ENCODE results near the gene ACSF3.

Gene ACSF3

GRCh38 chr16:89131783-89132182 lies 38.1 kb downstream of the ACSF3 start:
- no peak for DNase-seq (ENCODE audit: low spot score)

GRCh38 chr16:89132194-89133005 lies 38.7 kb downstream of the ACSF3 start:
- DNase-seq (ENCODE audit: low spot score), result no peak

- no peak for DNase-seq (ENCODE audit: low spot score)
These were observed 39.9 kb downstream of the ACSF3 start for GRCh38 chr16:89133457-89134127.

GRCh38 chr16:89134269-89134668 lies 40.6 kb downstream of the ACSF3 start:
- no peak for DNase-seq (ENCODE audit: low spot score)

- no peak for DNase-seq (ENCODE audit: low spot score)
These were observed 41.5 kb downstream of the ACSF3 start for GRCh38 chr16:89135166-89135565.

GRCh38 chr16:89135971-89136765 lies 42.5 kb downstream of the ACSF3 start:
- no peak for DNase-seq (ENCODE audit: low spot score)

GRCh38 chr16:89136931-89137330 lies 43.3 kb downstream of the ACSF3 start:
- no peak for DNase-seq (ENCODE audit: low spot score)

- no peak for DNase-seq (ENCODE audit: low spot score)
These were observed 44.2 kb downstream of the ACSF3 start for GRCh38 chr16:89137666-89138512.

GRCh38 chr16:89138513-89138795 lies 44.8 kb downstream of the ACSF3 start:
- DNase-seq (ENCODE audit: low spot score), result no peak

- DNase-seq (ENCODE audit: low spot score), result no peak
These were observed 45.3 kb downstream of the ACSF3 start for GRCh38 chr16:89138843-89139520.

- DNase-seq (ENCODE audit: low spot score), result no peak
These were observed 46.3 kb downstream of the ACSF3 start for GRCh38 chr16:89139907-89140361.

GRCh38 chr16:89140401-89140800 lies 46.7 kb downstream of the ACSF3 start:
- DNase-seq (ENCODE audit: low spot score), result no peak

- DNase-seq (ENCODE audit: low spot score), result no peak
These were observed 47.6 kb downstream of the ACSF3 start for GRCh38 chr16:89140981-89141883.

- DNase-seq (ENCODE audit: low spot score), result no peak
These were observed 48.2 kb downstream of the ACSF3 start for GRCh38 chr16:89141884-89142267.

GRCh38 chr16:89142474-89143195 lies 49.0 kb downstream of the ACSF3 start:
- no peak for DNase-seq (ENCODE audit: low spot score)

- DNase-seq (ENCODE audit: low spot score), result no peak
These were observed 49.6 kb downstream of the ACSF3 start for GRCh38 chr16:89143201-89143741.

- no peak for DNase-seq (ENCODE audit: low spot score)
These were observed 50.4 kb downstream of the ACSF3 start for GRCh38 chr16:89143911-89144675.

GRCh38 chr16:89144681-89145080 lies 51.0 kb downstream of the ACSF3 start:
- no peak for DNase-seq (ENCODE audit: low spot score)

All from COLO829 (cell line).